Transverse colon (tissue), 4 donors: ENCODE measurements around the gene ZMYM4.

Experiments used
- CTCF ChIP-seq, 5 experiments: fragments of 200-600 bp in 3 of 5; fragments of 450-650 bp in 2 of 5; sonication (generic) in 3 of 5; IDR thresholded peaks; 1 replicate in 2 of 5; 2 replicates in 3 of 5; pipeline ENCODE4 v1.5.1; 2016 to 2017; ENCODE audit warnings: antibody characterized with exemption in 5 of 5, inconsistent platforms in 3 of 5, mild to moderate bottlenecking in 2 of 5, moderate library complexity in 1 of 5
- EP300 ChIP-seq: sonication (generic); formaldehyde crosslinking; IDR thresholded peaks from one replicate; pipeline ENCODE4 v1.6.1; 2017; ENCODE audit warnings: antibody characterized with exemption, low read depth
- POLR2A ChIP-seq: fragments of 450-650 bp; IDR thresholded peaks from one replicate; pipeline ENCODE4 v1.6.1; 2016; ENCODE audit warnings: antibody characterized with exemption, mild to moderate bottlenecking, moderate library complexity
- POLR2AphosphoS5 ChIP-seq, 3 donors: sonication (generic); formaldehyde crosslinking; IDR thresholded peaks; one replicate each; pipeline ENCODE4 v1.6.1; 2016; ENCODE audit warnings: antibody characterized with exemption in 3 of 3

GRCh38 chr1:35433714-35434113 lies 165.2 kb downstream of the ZMYM4 start:
- no peak for TF ChIP-seq CTCF (IDR thresholded peaks at IDR 0.05)
- TF ChIP-seq POLR2A = no peak
- no peak for TF ChIP-seq POLR2AphosphoS5 (IDR thresholded peaks at IDR 0.05)
- TF ChIP-seq EP300 = no peak
